ENCODE results near the gene C16orf92.

- TF ChIP-seq EZH2 (IDR thresholded peaks at IDR 0.05) (no peak), CTCF (IDR thresholded peaks at IDR 0.05) (no peak), EZH2phosphoT487 (IDR thresholded peaks at IDR 0.05) (no peak)
Observed at GRCh38 chr16:30049871-30050270, 26.9 kb downstream of the C16orf92 start.

All from neural progenitor cell (in vitro differentiated cells).